CD4-positive, alpha-beta T cell treated with Interferon alpha-2 for 1 hour (primary cell): ENCODE measurements around the gene NEO1.

Experiments used
- DNase-seq, 2 donors: peaks; one replicate each; pipeline ENCODE4 v3.0.0-alpha.2; 2020 to 2022

NEO1 gene

GRCh38 chr15:73033611-73034010, 18.7 kb upstream of the NEO1 start:
- no peak for DNase-seq

- no peak for DNase-seq
Measured at GRCh38 chr15:73034221-73034620, 18.0 kb upstream of the NEO1 start.

GRCh38 chr15:73035221-73035620, 17.0 kb upstream of the NEO1 start:
- DNase-seq, result no peak

- no peak for DNase-seq
Measured at GRCh38 chr15:73038220-73038619, 14.0 kb upstream of the NEO1 start.

- no peak for DNase-seq
Measured at GRCh38 chr15:73046073-73046472, 6.2 kb upstream of the NEO1 start.

GRCh38 chr15:73047882-73048281, 4.4 kb upstream of the NEO1 start:
- DNase-seq, result no peak

- DNase-seq, result no peak
Measured at GRCh38 chr15:73048624-73049295, 3.5 kb upstream of the NEO1 start.

- no peak for DNase-seq
Measured at GRCh38 chr15:73049564-73050215, 2.6 kb upstream of the NEO1 start.

- no peak for DNase-seq
Measured at GRCh38 chr15:73050561-73051295, 1.5 kb upstream of the NEO1 start.

- no peak for DNase-seq
Measured at GRCh38 chr15:73051391-73051806, 864 bp upstream of the NEO1 start.

- peak in 1 of 2 donors; percentile 37 for DNase-seq
Measured at GRCh38 chr15:73052653-73053397, 562 bp downstream of the NEO1 start.

GRCh38 chr15:73053398-73053723, 1.1 kb downstream of the NEO1 start:
- no peak for DNase-seq

- DNase-seq, result no peak
Measured at GRCh38 chr15:73054417-73054953, 2.2 kb downstream of the NEO1 start.

GRCh38 chr15:73056460-73056859, 4.2 kb downstream of the NEO1 start:
- DNase-seq, result no peak

GRCh38 chr15:73058437-73058836, 6.2 kb downstream of the NEO1 start:
- no peak for DNase-seq

GRCh38 chr15:73065114-73065513, 12.9 kb downstream of the NEO1 start:
- no peak for DNase-seq

GRCh38 chr15:73069109-73069508, 16.8 kb downstream of the NEO1 start:
- no peak for DNase-seq

- no peak for DNase-seq
Measured at GRCh38 chr15:73072894-73073293, 20.6 kb downstream of the NEO1 start.

GRCh38 chr15:73074241-73074640, 22.0 kb downstream of the NEO1 start:
- DNase-seq, result no peak

GRCh38 chr15:73075160-73075859, 23.0 kb downstream of the NEO1 start:
- DNase-seq, result no peak

- no peak for DNase-seq
Measured at GRCh38 chr15:73078291-73078690, 26.0 kb downstream of the NEO1 start.

GRCh38 chr15:73078722-73079121, 26.5 kb downstream of the NEO1 start:
- no peak for DNase-seq

GRCh38 chr15:73079565-73079964, 27.3 kb downstream of the NEO1 start:
- no peak for DNase-seq
